Transverse colon (tissue), 4 donors: ENCODE measurements around the gene ROS1. TPM values are rescaled to one million over a fixed set of nuclear protein-coding genes. Genes with fewer than 3 reads are reported as not detected.

Source experiments
- DNase-seq: peaks from one replicate; pipeline ENCODE4 v3.0.0-alpha.2; 2019
- H3K27ac ChIP-seq, 4 donors: fragments of 200-600 bp; sonication (generic); 2 replicates each; pipeline ENCODE4 v1.5.1; 2016 to 2018; ENCODE audit warnings: inconsistent platforms in 4 of 4
- H3K27me3 ChIP-seq: fragments of 200-600 bp; sonication (generic); 2 replicates; pipeline ENCODE4 v1.5.1; 2017; ENCODE audit warnings: inconsistent platforms
- H3K36me3 ChIP-seq, 4 donors: fragments of 200-600 bp; sonication (generic); 2 replicates each; pipeline ENCODE4 v1.5.1; 2017 to 2019; ENCODE audit warnings: inconsistent platforms in 4 of 4
- H3K4me1 ChIP-seq, 4 donors: fragments of 200-600 bp; sonication (generic); 2 replicates each; pipeline ENCODE4 v1.5.1; 2017 to 2020; ENCODE audit warnings: inconsistent platforms in 4 of 4
- H3K4me3 ChIP-seq, 4 donors: fragments of 200-600 bp; sonication (generic); 1 replicate in 1 of 4; 2 replicates in 3 of 4; pipeline versions ENCODE4 v1.5.1 to v1.6.1; 2017 to 2019; ENCODE audit warnings: inconsistent platforms in 4 of 4
- H3K9me3 ChIP-seq, 2 donors: fragments of 200-600 bp; sonication (generic); 2 replicates each; pipeline ENCODE4 v1.5.1; 2017 to 2019; ENCODE audit warnings: inconsistent platforms in 2 of 2
- EP300 ChIP-seq: sonication (generic); formaldehyde crosslinking; IDR thresholded peaks from one replicate; pipeline ENCODE4 v1.6.1; 2017; ENCODE audit warnings: antibody characterized with exemption, low read depth
- POLR2A ChIP-seq: fragments of 450-650 bp; IDR thresholded peaks from one replicate; pipeline ENCODE4 v1.6.1; 2016; ENCODE audit warnings: antibody characterized with exemption, mild to moderate bottlenecking, moderate library complexity
- POLR2AphosphoS5 ChIP-seq, 3 donors: sonication (generic); formaldehyde crosslinking; IDR thresholded peaks; one replicate each; pipeline ENCODE4 v1.6.1; 2016; ENCODE audit warnings: antibody characterized with exemption in 3 of 3
- WGBS, 2 donors: methylation state at CpG; one replicate each; pipeline ENCODE4 v1.1.5; 2018; ENCODE audit warnings: low coverage in 1 of 2; 5-methylcytosine and 5-hydroxymethylcytosine counted together
- in situ Hi-C, 4 donors: fragments of 200-750 bp; cut with MboI; loops; one replicate each; pipeline versions ENCODE4 v1.15.0 to v1.15.1; 2017; ENCODE audit warnings: low sequenced_read_pairs in 3 of 4, low pct_ligation_motif_present in 1 of 4, low pct_unique_long_range_greater_than_20kb in 1 of 4
- intact Hi-C: fragments of 100-400 bp; cut with DNase I; formaldehyde crosslinking; loops from one replicate; pipeline ENCODE4 v1.15.1; 2023; ENCODE audit warnings: low total_unique reads
- total RNA-seq, 4 donors: library from RNA; depleted of rRNA; stranded (reverse); fragments of >200 nt; gene quantifications; one replicate each; pipeline ENCODE4 v1.1.0, GENCODE V29; 2016
- TF ChIP-seq, protein P1 (sequence below), 5 experiments: fragments of 200-600 bp in 3 of 5; fragments of 450-650 bp in 2 of 5; sonication (generic) in 3 of 5; IDR thresholded peaks; 1 replicate in 2 of 5; 2 replicates in 3 of 5; pipeline ENCODE4 v1.5.1; 2016 to 2017; ENCODE audit warnings: antibody characterized with exemption in 5 of 5, inconsistent platforms in 3 of 5, mild to moderate bottlenecking in 2 of 5, moderate library complexity in 1 of 5

Gene ROS1
- total RNA-seq, 4 donors from 2014 or later: 0.80 to 4.1 (median 2.5) TPM; not detected in 1

DNA sequence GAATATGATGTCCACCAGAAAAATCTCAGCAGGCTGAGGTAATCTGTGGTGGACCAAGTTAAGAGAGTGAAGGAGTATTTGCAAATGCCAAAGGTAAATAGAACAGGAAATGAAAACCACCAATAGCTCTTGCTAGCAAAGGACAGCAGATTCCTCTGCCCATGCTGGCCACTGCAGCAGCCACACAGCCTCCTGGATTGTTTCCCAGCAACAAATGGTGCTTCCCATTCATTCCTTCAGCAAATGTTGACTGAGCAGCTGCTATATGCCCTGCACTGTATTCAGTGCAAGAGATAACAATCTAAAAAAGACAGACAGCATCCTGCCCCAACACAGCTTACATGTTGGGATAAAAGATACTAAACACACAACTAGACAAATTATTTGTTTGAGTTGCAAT, 11.0 kb downstream of the ROS1 start:
- Histone ChIP-seq H3K27me3 (no peaks in the 10 kb centered on the region), H3K27ac (no peak overlapping the region), H3K4me3 (no peak overlapping the region), H3K9me3 (no peaks in the 10 kb centered on the region), H3K36me3 (no peaks in the 10 kb centered on the region), H3K4me1 (peaks cover 0 to 8% (median 0%) of the 10 kb centered on the region in 4 donors)
- intact Hi-C loops: no loop called here
- DNase-seq: no peak
- no peak for TF ChIP-seq POLR2A
- TF ChIP-seq, protein P1, sequence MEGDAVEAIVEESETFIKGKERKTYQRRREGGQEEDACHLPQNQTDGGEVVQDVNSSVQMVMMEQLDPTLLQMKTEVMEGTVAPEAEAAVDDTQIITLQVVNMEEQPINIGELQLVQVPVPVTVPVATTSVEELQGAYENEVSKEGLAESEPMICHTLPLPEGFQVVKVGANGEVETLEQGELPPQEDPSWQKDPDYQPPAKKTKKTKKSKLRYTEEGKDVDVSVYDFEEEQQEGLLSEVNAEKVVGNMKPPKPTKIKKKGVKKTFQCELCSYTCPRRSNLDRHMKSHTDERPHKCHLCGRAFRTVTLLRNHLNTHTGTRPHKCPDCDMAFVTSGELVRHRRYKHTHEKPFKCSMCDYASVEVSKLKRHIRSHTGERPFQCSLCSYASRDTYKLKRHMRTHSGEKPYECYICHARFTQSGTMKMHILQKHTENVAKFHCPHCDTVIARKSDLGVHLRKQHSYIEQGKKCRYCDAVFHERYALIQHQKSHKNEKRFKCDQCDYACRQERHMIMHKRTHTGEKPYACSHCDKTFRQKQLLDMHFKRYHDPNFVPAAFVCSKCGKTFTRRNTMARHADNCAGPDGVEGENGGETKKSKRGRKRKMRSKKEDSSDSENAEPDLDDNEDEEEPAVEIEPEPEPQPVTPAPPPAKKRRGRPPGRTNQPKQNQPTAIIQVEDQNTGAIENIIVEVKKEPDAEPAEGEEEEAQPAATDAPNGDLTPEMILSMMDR (IDR thresholded peaks at IDR 0.05): no peak
- TF ChIP-seq POLR2AphosphoS5 (IDR thresholded peaks at IDR 0.05): no peak
- TF ChIP-seq EP300: no peak
- in situ Hi-C loops: no loop called here

DNA sequence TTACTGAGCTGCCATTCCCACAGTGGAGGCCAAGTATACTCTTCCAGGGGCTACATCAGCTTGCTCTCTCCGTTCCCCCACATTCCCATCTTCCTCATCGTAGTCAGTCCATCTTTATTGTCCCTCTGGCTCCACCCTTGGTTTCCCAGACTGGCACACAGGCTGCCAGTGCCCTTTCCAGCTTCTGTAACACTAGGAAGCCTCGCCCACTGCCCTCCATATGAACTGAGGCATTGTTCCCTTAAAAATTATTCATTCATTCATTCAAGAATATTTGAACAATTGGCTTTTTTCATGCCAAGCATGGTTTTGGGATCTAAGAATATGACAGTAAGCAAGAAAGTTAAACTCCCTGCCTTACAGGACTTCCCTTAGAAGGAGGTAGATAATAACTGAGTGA, 14.3 kb downstream of the ROS1 start:
- no peak overlapping the region for H3K27ac ChIP-seq
- no peak for DNase-seq
- H3K4me3 ChIP-seq: no peak overlapping the region
- H3K27me3 ChIP-seq: no peaks in the 10 kb centered on the region
- H3K9me3 ChIP-seq: no peaks in the 10 kb centered on the region
- WGBS, 2 donors: 43 to 53% methylated on average over 3 of the region's 3 CpGs
- no peaks in the 10 kb centered on the region for H3K36me3 ChIP-seq
- no peak for TF ChIP-seq POLR2AphosphoS5 (IDR thresholded peaks at IDR 0.05)
- TF ChIP-seq EP300: no peak
- TF ChIP-seq, protein P1 (IDR thresholded peaks at IDR 0.05): no peak
- no peak for TF ChIP-seq POLR2A
- no peaks in the 10 kb centered on the region for H3K4me1 ChIP-seq
- in situ Hi-C loops (no loop called here), intact Hi-C loops (no loop called here)

DNA sequence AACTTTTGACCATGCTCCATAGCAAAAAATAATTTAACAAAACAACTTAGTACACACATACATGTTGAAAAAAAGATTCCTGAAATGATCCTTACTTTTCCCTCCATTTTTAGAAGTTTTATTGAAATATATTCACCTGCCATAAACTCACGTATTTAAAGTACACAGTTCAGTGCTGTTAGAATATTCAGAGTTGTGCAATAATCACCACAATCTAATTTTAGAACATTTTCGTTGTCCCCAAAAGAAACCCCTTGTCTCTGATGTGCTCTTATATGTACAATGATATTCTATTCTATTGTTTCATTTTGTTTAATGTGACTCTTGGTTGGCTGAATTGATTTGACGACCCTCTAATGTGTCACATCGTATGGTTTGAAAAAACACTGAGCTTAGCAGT, 15.9 kb downstream of the ROS1 start:
- WGBS, 2 donors: 56 to 64% methylated on average over 4 of the region's 4 CpGs

DNA sequence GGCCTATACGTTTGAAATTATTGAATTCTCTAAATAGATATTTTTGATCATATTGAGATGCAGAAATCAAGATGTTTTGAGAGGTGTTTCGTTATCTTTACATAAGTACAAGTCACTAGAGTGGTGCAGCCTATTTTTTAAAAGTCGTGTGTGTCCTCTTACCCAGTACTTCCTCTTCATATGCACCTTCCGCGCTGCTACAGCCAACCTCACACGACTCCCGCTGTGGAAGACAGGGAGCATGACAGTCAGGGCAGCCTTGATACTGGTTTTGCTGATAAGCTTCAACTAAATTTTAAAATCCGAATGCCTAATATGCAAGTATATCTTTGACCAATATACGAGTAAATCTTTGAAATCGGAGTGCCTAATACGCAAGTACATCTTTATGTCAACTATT, 16.3 kb downstream of the ROS1 start:
- TF ChIP-seq POLR2AphosphoS5 (IDR thresholded peaks at IDR 0.05): no peak
- TF ChIP-seq EP300: no peak
- no peak for TF ChIP-seq POLR2A
- intact Hi-C loops (no loop called here), in situ Hi-C loops (no loop called here)
- Histone ChIP-seq H3K4me3 (no peak overlapping the region), H3K27ac (no peak overlapping the region), H3K27me3 (no peaks in the 10 kb centered on the region), H3K36me3 (no peaks in the 10 kb centered on the region), H3K4me1 (no peaks in the 10 kb centered on the region), H3K9me3 (no peaks in the 10 kb centered on the region)
- no peak for DNase-seq
- WGBS, 2 donors: 76 to 77% methylated on average over 9 to 11 of the region's 11 CpGs

More for the DNA sequence above, 15.9 kb downstream of the ROS1 start:
- H3K27ac ChIP-seq: no peak overlapping the region
- no peaks in the 10 kb centered on the region for H3K27me3 ChIP-seq
- intact Hi-C loops (no loop called here), in situ Hi-C loops (no loop called here)
- H3K9me3 ChIP-seq: no peaks in the 10 kb centered on the region
- TF ChIP-seq, protein P1 (IDR thresholded peaks at IDR 0.05): no peak
- TF ChIP-seq POLR2AphosphoS5 (IDR thresholded peaks at IDR 0.05) (no peak), EP300 (no peak), POLR2A (no peak)
- DNase-seq: no peak
- H3K4me1 ChIP-seq: no peaks in the 10 kb centered on the region
- no peak overlapping the region for H3K4me3 ChIP-seq
- no peaks in the 10 kb centered on the region for H3K36me3 ChIP-seq

DNA sequence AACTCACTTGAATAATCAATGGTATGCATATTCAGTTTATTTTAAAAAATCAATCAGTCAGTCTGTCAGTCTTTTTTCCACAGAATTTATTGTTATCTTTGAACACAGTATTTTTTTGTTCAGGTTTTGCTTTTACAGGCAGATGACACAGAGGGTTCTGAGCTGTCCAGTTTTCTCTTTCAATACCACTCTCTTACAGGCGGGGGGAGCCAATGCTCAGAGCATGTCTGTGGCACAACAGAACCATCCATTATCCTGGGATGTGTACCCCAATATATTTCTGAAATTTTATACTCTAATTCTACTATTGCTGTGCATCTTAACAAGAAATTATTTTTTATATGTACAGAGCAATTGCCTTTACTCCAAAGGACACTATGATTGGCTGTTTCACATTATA, 21.2 kb downstream of the ROS1 start:
- TF ChIP-seq, protein P1 (IDR thresholded peaks at IDR 0.05): no peak
- no peak for TF ChIP-seq POLR2A
- no peak for TF ChIP-seq EP300
- no peak for TF ChIP-seq POLR2AphosphoS5 (IDR thresholded peaks at IDR 0.05)
- in situ Hi-C loops: no loop called here
- no peak overlapping the region for H3K27ac ChIP-seq
- no peaks in the 10 kb centered on the region for H3K36me3 ChIP-seq
- no peaks in the 10 kb centered on the region for H3K27me3 ChIP-seq
- peaks cover 0 to 4% (median 0%) of the 10 kb centered on the region in 4 donors for H3K4me1 ChIP-seq
- intact Hi-C loops: no loop called here
- H3K9me3 ChIP-seq: no peaks in the 10 kb centered on the region
- no peak overlapping the region for H3K4me3 ChIP-seq
- DNase-seq: no peak
- WGBS, 2 donors: 86% methylated on average over 1 of the region's 1 CpG; no CpG with 5 or more reads in 1 of the 2 donors
